CD4-positive, alpha-beta T cell treated with Interleukin-21 for 1 hour (primary cell): ENCODE measurements around the gene CACNA2D3.

Source experiments
- DNase-seq: peaks from one replicate; pipeline ENCODE4 v3.0.0-alpha.2; 2020

The CACNA2D3 gene

DNA sequence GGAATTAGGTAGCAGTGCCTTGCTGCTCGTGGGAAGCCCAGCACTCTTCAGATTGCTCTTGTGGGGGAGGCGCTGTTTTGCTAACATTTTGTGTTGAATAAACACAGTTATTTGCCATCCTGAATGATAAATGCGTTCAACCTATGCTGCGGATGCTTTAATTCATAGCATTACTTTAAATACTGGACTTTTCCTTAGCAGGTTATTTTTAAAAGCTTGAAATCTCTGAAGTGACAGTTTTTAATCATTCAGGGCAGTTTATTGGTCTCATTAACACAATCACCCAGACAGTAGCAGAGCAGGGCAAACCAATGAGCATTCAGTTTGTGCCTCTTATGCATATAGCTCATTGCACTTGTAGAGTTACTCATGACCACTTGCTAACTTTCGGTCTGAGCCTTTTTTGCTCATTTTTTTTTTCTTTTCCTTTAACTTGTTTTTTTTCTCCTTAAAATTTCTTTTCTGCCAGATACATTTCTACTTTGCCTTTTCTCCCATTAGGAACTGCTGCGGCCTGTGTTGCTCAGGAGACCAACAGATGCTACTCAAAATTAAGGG is 5.2 kb downstream of the CACNA2D3 start:
- no peak for DNase-seq

GRCh38 chr3:54131026-54131605 is 8.8 kb downstream of the CACNA2D3 start:
- no peak for DNase-seq

- no peak for DNase-seq
These were observed 9.5 kb downstream of the CACNA2D3 start for GRCh38 chr3:54131890-54132289.

DNA sequence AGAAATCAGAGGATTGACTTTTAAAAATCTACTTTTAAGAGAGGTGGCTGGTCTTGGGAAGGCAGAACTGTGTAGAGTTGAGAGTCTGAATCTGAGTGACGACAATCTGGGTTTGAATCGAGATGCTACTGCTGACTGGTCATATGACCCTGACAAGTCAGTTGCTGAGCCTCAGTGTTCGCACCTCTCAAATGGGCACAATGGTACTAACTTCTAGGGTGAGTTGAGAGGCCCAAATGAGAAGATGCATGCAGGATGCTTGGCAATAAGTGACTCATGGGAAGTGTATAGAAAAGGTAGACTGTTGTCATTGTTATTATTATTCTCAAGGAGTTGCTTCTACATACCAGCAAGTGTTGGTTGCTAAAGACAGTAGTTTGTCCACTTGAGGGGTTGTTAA is 10.3 kb downstream of the CACNA2D3 start:
- DNase-seq, result no peak

GRCh38 chr3:54133196-54133595 is 10.8 kb downstream of the CACNA2D3 start:
- no peak for DNase-seq

DNA sequence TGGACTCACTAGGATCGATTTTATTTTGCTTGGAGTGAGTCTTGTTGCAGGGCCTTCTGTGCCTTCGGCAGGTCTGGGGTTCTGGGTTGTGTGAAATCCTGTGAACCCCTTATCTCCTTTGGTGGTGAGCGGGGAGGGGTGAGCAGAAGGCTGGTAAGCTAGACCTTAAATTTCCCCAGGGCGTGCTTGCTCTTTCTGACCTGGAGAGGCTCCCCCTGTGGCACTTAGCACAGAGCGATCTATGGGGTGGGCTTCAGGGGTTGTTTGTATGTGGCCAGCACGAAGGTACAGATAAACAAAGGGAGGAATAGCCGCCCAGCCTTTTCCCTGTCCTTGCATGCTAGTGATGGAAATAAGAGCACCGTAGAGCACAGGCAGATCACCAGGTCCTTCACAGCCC is 11.8 kb downstream of the CACNA2D3 start:
- no peak for DNase-seq

DNA sequence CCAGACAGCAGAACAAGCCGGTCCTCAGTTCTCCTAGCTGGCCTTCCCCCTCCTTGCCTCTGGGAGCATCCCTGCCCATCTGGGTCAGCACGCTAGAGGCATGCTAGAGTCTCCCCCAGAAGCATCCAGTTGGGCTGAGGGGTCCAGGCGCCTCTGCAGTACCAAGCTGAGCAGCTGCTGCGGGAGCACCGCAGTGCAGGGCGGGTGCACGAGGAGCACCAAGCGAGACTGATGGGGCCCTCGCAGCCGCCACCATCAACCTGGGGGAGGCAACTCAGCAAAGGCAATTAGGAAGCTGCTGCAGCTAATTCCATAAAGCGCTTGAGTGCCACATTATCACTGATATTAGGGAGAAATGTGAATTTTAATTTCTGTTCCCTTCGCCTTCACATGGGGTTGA is 12.4 kb downstream of the CACNA2D3 start:
- no peak for DNase-seq

DNA sequence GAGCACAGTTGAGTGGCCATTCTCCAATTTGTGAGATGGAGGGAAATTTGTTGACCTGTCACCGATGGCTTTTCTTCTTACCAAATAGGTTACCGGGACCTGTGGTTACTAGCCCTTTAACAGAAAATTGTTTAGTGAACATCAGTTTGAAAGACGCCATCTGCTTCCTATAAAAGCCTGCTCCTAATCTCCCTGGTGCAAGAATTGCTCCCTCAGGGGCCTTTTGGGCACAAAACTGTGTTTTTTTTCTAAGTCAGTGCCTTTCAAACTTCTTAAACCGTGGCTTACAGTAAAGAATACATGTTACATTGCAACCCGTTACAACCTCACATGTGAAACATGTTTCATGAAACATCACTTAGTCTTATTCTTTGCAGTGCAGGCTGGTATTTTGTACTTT is 15.0 kb downstream of the CACNA2D3 start:
- no peak for DNase-seq

DNA sequence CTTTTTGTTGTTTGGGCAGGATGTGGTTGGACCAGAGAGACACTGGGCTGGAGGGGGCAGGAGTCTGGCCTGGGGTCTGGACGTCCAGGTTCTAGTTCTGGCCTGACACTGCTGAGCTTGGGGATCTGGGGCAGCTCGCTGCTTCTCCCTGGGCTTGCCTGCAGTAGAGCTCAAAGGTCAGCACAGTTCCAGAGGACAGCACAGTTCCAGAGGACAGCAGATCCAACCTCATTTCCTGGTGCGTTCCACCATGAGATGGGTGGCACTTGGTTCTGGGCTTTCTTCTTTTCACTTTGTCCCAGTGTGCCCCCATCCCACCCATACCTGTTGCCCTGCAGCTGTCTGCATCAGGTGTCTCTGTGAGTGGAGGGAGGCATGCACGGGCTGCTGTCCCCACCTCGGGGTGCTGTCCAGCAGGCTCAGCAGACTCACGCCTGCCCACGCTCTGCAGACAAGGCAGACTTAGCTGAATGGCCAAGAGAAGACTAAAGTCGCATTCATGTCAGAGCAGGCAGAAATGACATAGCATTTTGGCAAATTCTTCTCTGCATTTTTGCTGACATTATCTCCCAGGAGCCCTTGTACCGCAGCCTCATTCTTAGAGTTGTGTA is 16.7 kb downstream of the CACNA2D3 start:
- DNase-seq, result no peak

- DNase-seq, result no peak
These were observed 17.3 kb downstream of the CACNA2D3 start for GRCh38 chr3:54139630-54140029.

- DNase-seq, result no peak
These were observed 21.9 kb downstream of the CACNA2D3 start for GRCh38 chr3:54144284-54144683.

GRCh38 chr3:54146506-54147239 is 24.3 kb downstream of the CACNA2D3 start:
- DNase-seq, result no peak

DNA sequence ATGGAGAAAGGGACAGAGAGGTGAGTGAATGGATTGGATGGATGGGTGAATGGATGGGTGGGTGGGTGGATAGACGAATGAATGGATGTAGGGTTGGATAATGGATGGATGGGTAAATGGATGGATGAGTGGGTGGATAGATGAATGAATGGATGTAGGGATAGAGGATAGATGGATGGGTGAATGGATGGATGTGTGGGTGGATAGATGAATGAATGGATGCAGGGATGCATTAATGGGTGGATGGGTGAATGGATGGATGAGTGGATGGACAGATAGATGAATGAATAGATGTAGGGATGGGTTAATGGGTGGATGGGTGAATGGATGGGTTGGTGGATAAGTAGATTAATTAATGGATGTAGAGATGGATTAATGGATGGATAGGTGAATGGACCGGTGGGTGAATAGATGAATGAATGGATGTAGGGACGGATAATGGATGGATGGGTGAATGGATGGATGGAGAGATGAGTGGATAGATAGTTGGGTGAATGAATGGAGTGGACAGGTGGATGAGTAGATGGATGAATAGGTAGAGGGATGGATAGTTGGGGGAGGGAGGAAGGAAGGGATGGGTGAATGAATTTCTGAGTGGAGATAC is 28.6 kb downstream of the CACNA2D3 start:
- no peak for DNase-seq

- DNase-seq, result no peak
These were observed 31.1 kb downstream of the CACNA2D3 start for GRCh38 chr3:54153477-54153876.

- no peak for DNase-seq
These were observed 35.5 kb downstream of the CACNA2D3 start for GRCh38 chr3:54157860-54158259.

DNA sequence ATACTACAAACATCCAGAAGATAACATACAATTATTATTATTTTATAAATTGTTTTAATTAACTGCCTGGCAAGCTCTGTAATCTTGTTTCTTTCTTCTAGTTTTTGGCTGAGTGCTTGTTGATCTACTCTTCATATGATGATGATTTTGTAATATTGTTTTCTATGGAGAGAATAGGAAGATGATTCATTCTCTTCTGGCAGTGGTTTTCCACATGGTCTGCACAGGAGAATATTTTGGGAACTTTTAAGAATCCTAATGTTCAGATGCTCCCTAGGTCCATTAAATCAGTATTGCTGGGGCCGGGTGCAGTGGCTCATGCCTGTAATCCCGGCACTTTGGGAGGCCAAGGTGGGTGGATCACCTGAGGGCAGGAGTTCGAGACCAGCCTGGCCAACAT is 37.6 kb downstream of the CACNA2D3 start:
- no peak for DNase-seq

GRCh38 chr3:54163441-54163840 is 41.1 kb downstream of the CACNA2D3 start:
- no peak for DNase-seq

DNA sequence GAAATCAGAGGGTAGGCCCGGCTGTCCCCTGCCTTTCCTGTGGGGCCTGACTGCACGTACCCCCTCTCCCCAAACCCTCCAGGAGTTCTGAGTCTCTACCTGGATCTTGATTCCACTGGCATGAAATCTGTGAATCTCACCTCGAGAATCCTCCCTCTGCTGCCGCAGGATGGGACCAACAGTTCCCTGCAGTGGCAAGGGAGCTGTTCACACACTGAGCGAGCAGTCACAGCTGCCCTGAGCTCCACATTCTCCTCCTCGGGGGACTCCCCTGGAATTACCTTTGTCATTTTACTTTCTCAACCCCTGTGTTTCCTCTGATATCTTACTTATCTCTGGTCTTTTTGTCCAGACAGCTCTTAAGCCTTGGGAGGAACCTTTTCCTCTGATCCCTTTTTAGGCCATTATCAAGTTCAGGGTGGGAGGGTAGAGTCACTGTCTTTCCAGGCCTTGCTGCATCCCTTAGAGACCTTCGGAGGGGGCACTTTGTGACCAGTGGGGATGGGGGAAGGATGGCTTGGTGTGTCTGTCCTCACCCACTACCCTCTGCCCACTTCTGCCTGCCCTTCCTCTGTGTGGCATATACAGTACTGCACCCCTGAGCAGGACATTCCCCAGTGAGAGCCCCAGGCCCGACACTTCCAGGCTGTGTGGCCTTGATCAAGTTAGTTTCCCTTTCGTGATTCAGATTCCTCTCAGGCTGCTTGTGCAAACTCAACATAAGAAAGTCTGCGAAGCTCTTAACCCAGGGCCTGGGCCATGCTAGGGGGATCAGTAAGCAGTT is 42.0 kb downstream of the CACNA2D3 start:
- DNase-seq, result no peak

GRCh38 chr3:54165865-54166264 is 43.5 kb downstream of the CACNA2D3 start:
- no peak for DNase-seq

GRCh38 chr3:54167999-54168398 is 45.6 kb downstream of the CACNA2D3 start:
- DNase-seq, result no peak

- no peak for DNase-seq
These were observed 46.1 kb downstream of the CACNA2D3 start for GRCh38 chr3:54168451-54168850.

DNA sequence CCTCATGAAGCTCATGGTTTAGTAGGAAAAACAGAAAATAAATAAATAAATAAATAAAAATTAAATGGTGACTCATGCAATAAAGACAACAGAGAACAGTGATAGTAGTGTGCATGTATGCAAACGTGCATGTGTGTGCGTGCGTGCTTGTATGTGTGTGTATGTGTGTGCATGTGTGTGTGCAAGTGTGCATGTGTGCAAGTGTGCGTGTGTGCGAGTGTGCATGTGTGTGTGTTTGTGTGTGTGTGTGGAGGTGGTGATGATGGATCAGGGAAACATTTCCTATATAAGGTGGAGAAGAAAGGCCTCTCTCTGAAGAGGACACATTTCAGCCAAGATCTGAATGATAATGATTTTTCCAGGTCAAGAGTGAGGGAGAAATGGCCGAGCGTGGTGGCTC is 47.2 kb downstream of the CACNA2D3 start:
- DNase-seq, result no peak

DNA sequence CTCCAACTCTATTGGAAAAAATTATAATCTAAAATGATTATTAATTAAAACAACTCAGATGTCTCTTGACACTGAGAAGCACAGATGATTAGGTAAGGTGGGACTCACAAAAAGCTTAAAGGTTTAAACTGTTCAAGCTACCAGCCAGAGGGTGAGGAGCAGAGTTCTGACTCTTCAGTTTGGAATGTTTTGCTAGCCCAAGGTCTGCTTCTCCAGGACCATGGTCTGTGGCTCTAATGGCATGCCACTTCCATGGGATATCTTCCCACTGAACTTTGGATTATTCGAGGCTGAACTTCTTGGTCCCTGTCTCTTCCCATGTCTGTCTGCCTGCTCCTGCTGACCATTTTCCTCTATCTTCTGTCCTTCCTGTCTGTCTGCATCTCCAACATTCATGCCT is 49.2 kb downstream of the CACNA2D3 start:
- no peak for DNase-seq
